ENCODE results near the gene SIRT5. TPM values are rescaled to one million over a fixed set of nuclear protein-coding genes. Genes with fewer than 3 reads are reported as not detected.
A peak's percentile ranks its signal among the peaks of the same experiment; 100 is the strongest.

SIRT5 gene
- polyA plus RNA-seq (ENCODE audit: insufficient read length in 3 of 3): 10 to 100 TPM; 15.5 to 19.9 (median 18.8) TPM

- DNase-seq (ENCODE audit: low read depth in 3 of 3, low spot score in 2 of 3): peak; percentile 61 to 74 (median 67)
These were observed at the start of gene SIRT5 for GRCh38 chr6:13574571-13575376. Gene SIRT5 (plus strand): TSS chr6:13574601. CDS start chr6:13584111, 9,510 bp downstream.

DNA sequence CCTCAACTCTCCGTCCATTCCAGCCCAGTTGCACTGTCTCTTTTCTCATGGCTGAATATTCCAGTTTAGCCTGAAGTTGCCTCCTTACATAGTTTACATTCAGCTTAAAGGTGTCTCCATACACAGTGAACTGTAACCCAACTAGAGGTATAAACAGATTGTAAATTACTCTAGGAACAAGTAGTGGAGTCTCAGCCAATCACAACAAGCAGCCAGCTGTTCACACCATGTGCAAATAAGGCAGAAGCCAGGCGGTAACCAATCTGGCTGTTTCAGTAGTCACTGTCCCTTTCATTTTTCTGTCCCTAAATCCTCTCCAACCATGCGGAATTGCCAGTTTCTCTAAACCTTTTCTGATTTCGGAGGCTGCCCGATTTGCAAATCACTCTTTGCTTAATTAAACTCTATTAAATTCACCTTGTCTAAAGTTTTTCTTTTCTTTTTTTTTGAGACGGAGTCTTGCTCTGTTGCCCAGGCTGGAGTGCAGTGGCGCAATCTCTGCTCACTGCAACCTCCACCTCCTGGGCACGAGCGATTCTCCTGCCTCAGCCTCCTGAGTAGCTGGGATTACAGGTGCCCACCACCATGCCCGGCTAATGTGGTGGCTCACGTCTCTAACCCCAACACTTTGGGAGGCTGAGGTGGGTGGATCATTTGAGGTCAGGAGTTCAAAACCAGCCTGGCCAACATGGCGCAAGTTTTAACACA is 49.4 kb upstream of the SIRT5 start:
- DNase-seq (ENCODE audit: low read depth in 3 of 3, low spot score in 2 of 3): no peak

- no peak for DNase-seq (ENCODE audit: low read depth in 3 of 3, low spot score in 2 of 3)
These were observed 48.1 kb upstream of the SIRT5 start for GRCh38 chr6:13526357-13526726.

- DNase-seq (ENCODE audit: low read depth in 3 of 3, low spot score in 2 of 3): no peak
These were observed 47.4 kb upstream of the SIRT5 start for GRCh38 chr6:13526727-13527670.

GRCh38 chr6:13527671-13528056 is 46.7 kb upstream of the SIRT5 start:
- no peak for DNase-seq (ENCODE audit: low read depth in 3 of 3, low spot score in 2 of 3)

GRCh38 chr6:13528232-13528631 is 46.2 kb upstream of the SIRT5 start:
- no peak for DNase-seq (ENCODE audit: low read depth in 3 of 3, low spot score in 2 of 3)

- DNase-seq (ENCODE audit: low read depth in 3 of 3, low spot score in 2 of 3): no peak
These were observed 45.5 kb upstream of the SIRT5 start for GRCh38 chr6:13528777-13529343.

GRCh38 chr6:13531956-13532355 is 42.4 kb upstream of the SIRT5 start:
- no peak for DNase-seq (ENCODE audit: low read depth in 3 of 3, low spot score in 2 of 3)

DNA sequence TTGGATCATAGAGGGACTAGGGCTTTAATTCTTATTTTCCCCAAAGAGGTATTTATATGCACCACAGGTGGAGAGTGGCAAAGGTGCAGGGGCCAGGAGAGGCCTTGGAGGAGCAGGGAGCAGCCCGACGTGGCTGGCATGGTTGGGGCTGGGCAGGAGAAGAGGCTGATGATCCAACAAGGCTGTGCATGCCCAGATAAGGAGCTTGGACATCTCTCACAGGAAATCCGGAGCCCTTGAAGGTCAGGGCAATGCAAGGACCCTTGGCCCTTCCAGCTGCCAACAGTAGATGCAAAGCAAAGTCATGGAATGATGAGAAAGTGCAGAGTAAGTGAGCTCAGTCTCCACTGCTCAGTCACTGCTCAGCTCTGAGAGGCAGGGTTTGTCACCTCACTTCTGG is 39.9 kb upstream of the SIRT5 start:
- no peak for DNase-seq (ENCODE audit: low read depth in 3 of 3, low spot score in 2 of 3)

DNA sequence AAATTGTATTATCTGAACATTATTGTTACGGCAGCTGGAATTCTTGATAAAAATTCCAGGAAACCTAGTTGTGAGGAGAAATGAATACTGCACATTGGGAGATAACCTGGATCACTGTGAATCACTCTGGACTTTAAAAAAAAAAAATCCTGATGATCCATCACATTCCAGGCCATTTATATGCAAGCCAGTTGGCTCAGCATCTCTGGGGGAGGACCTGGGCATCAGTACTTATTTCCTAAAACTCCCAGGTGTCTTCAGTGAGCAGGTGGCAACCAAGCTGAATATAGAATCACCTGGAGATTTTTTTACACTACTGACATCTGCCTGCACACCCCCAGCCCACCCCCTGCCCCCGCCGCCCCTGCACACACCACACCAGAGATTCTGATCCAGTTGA is 39.1 kb upstream of the SIRT5 start:
- DNase-seq (ENCODE audit: low read depth in 3 of 3, low spot score in 2 of 3): no peak

- DNase-seq (ENCODE audit: low read depth in 3 of 3, low spot score in 2 of 3): no peak
These were observed 37.4 kb upstream of the SIRT5 start for GRCh38 chr6:13536796-13537526.

DNA sequence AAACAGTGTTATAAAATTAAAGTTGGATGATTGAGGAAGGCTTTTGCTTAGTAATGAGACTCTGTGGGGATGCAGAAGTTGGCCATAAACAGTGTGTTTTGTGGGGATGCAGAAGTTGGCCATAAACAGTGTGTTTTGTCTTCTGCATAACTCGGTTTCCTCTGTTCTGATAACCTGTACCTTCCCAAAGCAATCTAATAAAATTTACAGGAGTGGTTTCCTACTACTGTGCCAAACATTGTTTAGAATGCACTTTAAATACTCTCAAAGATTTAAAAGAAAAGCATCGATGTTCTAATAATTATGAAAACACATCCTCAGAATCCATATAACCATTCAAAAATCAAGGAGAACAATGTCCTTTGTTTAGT is 36.9 kb upstream of the SIRT5 start:
- DNase-seq (ENCODE audit: low read depth in 3 of 3, low spot score in 2 of 3): no peak

DNA sequence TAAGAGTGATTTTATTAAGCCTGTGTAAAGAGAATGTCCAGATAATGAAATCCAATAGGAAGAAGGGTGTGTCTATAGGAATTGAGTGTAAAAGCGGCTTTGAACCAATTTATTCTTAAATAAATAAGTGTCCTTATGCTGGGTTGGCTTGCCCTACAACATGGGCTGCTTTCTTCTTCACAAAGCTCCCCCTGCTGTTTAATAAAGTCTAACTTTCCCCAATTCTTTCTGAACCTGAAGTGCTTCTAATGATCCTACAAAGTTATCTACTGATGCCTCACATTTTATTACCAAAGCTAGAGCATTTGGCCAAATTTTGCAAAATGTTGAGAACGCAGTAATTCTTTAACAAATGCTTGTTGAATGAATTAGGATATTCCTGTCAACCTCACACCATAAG is 36.3 kb upstream of the SIRT5 start:
- no peak for DNase-seq (ENCODE audit: low read depth in 3 of 3, low spot score in 2 of 3)

DNA sequence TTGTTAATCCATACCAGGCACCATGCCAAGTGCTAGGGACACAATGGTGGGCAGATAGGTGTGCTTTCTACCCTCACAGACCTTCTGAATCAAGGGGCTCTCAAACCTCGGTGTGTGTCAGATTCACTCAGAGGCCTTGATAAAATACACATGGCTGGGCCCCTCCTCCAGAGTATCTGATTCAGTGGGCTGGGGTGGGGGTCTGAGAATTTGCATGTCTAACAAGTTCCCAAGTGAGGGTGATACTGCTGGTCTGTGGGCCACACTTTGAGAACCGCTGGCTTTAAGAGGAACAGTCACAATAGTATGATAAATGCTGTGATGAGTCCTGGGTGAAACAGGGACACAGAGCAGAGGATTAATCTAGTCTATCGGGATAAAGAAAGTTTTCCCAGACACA is 35.8 kb upstream of the SIRT5 start:
- DNase-seq (ENCODE audit: low read depth in 3 of 3, low spot score in 2 of 3): no peak

DNA sequence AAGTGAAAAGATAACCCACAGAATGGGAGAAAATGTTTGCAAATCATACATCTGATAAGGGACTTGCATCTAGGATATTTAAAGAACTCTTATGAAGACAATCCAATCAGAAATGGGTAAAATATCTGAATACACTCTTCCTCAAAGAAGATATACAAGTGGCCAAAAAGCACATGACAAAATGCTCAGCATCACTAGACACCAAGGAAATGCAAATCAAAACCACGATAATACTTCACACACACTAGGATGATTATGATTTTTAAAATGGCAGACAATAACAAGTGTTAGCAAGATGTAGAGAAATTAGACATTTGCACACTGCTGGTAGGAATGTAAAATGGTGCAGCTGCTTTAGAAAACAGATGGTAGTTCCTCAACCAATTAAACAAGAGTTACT is 34.8 kb upstream of the SIRT5 start:
- no peak for DNase-seq (ENCODE audit: low read depth in 3 of 3, low spot score in 2 of 3)

GRCh38 chr6:13541496-13541895 is 32.9 kb upstream of the SIRT5 start:
- DNase-seq (ENCODE audit: low read depth in 3 of 3, low spot score in 2 of 3): no peak

DNA sequence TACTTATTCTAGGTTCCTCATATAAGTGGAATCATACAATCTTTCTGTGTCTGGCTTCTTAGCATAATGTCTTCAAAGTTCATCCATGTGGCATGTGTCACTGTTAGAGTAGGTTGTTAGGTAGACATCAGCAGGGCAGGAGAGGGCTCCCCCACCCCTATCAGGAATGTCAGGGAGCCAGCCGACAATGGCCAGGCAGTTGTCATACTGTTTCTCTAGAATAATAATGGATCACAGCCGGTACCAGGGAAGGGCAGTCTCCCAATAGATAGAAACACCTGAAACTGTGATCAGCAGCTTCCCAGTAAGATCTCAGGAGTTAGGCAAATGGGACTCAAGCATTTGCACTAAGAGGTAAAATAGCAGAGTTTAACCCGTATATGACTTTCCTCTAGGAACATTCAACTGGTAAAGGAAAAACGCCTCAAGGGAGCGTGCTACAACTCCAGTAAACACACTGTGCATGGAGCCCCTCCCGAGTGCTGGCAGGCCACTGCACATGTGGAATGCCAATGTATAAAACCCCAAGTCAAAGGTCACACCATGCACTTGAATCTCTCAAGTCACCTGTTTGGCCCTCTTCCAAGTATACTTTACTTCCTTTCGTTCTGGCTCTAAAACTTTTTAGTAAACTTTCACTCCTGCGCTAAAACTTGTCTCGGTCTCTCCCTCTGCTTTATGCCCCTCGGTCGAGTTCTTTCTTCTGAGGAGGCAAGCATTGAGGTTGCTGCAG is 29.8 kb upstream of the SIRT5 start:
- DNase-seq (ENCODE audit: low read depth in 3 of 3, low spot score in 2 of 3): no peak

DNA sequence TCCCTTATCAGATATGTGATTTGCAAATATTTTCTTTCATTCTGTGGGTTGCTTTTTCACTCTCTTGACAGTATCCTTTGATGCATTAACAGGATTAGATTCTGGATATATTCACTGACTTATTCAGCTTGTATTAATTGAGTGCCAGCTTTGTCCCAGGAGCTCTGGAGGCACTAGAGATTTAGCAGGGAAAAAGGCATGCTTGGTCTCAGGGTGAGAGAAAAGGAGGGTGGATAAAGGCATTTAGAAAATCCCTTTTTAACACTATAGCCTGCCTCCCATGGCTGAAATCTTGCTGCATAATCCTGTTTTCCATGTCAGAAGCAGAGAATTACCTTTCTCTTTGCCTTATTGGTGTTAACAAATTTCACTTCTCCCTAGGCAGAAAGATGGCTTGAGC is 28.5 kb upstream of the SIRT5 start:
- DNase-seq (ENCODE audit: low read depth in 3 of 3, low spot score in 2 of 3): no peak

- no peak for DNase-seq (ENCODE audit: low read depth in 3 of 3, low spot score in 2 of 3)
These were observed 25.7 kb upstream of the SIRT5 start for GRCh38 chr6:13548500-13549210.

Measured in right renal cortex interstitium (tissue), 3 donors.